ENCODE results near the gene CALCR. TPM values are rescaled to one million over a fixed set of nuclear protein-coding genes. Genes with fewer than 3 reads are reported as not detected.

CALCR gene
- total and polyA plus RNA-seq, 7 experiments from 2014 or later: not detected

Small RNA genes within 50 kb of the gene (microRNA-seq; reads per million reads assigned to microRNA genes)
- not detected for gene MIR489 (ENCODE audit: borderline microRNAs expressed)
- gene MIR653 (ENCODE audit: borderline microRNAs expressed): not detected

Measured in naive thymus-derived CD4-positive, alpha-beta T cell (primary cell).